GM18867 (cell line): ENCODE results near the gene PLA2G2D.
"Not testable (repeated sequence)": the region's sequence is repeated elsewhere in the genome, so short reads cannot be mapped to it uniquely, and the experiment has no call there.

Source experiments
- ATAC-seq: cut with Tn5 transposase; IDR thresholded peaks from one replicate; pipeline ENCODE4 v1.9.1; 2021; ENCODE audit warnings: mild to moderate bottlenecking, moderate library complexity; ENCODE audit not compliant: unreplicated experiment

PLA2G2D gene

GRCh38 chr1:20143318-20143717, 24.0 kb upstream of the PLA2G2D start:
- no peak for ATAC-seq

DNA sequence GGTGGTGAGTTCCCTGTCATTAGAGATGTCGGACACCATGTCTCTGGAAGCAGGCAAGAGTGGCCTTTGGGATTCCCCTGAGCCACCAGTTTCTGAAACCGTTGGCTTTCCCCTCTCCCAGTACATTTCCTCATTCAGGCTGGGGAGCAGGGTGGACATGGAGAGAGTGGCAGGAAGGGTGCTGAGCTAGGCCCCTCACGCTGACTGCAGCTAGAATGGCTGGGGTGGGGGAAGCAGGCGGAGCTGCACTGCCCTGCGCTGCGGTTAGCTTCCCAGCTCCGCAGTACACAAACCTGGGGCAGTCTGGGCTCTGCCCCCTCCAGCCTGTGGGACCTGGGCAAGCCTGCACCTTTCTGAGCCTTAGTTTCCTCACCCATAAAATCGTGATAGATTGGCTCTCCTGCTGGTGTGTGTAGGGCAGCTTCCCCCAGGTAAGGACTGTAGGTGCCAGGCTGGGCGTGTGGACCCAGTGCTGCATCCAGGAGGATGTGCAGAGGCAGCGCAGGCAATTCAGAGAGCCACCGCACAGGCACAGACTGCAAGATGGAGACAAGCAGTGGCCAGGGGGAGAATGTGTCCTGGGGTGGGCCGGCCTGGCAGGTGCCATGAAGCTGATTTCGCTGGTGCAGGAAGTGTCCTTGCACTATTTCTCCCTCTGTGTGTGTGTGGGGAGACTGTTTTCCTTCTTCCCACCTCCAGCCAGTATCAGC, 22.8 kb upstream of the PLA2G2D start:
- no peak for ATAC-seq

- no peak for ATAC-seq
Measured at GRCh38 chr1:20141466-20141865, 22.1 kb upstream of the PLA2G2D start.

DNA sequence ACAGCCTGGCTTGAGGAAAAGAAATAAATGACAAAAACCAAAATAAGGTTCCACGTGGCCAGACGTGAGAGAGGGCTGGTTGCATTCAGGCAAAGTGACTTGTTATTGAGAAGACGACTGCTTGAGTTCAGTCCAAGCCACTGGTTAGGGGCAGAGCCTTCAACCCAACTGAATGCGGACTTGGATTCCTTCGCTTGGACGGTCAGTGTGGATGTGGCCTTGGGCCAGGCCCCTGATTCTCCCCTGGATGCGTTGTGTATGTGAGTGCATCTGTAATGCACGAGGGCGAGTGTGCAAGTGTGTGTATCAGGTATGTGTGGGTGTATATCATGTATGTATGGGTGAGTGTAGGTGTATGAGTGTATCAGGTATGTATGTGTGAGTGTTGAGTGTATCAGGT, 21.7 kb upstream of the PLA2G2D start:
- no peak for ATAC-seq

DNA sequence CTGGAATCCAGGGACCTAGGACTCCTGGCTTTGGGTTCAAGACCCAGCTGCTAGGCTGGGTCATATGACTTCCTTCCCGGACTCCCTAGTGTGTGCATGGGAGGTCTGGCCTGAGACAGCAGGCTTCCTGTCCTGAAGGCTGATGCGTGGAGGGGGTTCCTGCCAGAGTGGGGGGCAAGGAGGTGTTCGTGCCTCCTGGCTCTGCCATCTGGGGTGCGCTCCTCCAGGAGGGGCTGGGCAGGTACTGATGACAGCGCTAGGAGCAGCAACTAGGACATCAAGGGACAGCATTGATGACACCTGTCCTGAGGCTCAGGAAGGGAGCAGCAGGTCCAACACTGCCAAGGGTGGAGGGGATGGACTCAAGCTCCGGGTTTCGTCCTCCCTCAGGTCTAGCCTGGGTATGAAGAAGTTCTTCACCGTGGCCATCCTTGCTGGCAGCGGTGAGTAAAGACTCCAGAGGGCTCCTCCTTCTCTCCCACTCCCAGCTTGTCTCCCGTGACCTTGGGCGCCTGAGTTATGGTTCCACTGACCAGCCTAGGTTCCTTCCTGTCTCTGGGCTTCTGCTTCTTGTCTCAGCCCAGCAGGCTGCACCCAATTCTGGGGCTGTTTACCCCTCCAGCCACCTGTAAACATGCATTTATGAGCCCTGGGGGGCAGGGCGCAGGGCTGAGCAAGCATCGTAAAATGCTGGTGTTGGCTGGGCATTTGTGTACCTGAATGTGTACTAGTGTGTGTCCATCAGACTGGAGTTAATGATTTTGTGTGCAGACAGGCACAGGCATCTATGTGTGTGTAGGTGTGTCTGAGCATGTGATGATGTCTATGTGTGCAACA, 20.7 kb upstream of the PLA2G2D start:
- no peak for ATAC-seq

DNA sequence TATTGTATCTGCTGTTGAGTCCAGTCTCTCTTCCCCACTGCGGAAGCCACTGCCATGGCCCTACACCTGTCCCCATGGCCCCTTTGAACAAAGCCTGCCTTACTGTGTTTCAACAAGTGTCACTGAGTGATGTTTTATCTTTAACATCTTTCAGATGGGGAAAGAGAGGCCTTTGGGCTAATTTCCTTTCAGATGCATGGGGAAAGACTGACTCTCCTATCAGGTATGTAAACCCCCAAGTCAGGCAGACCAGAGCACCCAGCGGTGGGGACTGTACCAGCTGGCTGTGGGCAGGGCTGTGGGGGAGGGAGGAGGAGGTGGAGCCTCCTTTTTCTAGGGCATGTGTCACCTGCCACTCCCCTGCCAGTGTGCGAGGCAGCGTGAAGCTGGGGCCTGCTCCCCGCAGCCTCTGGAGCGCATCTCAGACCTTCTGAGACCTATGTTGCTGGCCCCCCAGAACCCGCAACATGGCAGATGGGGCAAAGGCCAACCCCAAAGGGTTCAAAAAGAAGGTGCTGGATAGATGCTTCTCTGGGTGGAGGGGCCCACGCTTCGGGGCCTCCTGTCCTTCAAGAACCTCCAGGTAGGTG, 19.7 kb upstream of the PLA2G2D start, which contains the start of gene PLA2G2F:
Gene PLA2G2F (plus strand): TSS at position 363 of the 590 bp plus-strand sequence. CDS start 105 bp downstream, at position 468.
- ATAC-seq = no peak

GRCh38 chr1:20138346-20138745, 19.0 kb upstream of the PLA2G2D start:
- ATAC-seq = no peak

DNA sequence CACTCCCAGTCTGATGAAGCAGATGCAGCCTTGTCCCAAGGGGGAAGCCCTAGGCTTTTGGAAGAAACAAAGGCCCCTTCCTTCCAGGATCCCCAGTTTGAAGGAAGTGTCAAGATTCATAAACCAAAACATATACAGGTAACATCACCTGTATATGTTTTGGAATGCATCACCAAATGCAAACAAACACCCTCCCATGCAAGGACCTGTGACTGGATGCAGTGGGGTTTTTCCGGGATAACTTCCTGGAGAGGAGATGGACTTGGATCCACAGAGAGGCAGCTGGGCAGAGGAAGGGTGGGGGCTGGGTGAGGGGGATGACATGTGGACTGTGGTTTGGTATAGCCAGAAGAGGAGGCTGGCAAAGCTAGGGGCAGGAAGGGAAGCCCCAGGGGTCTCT, 18.3 kb upstream of the PLA2G2D start:
- ATAC-seq = no peak

DNA sequence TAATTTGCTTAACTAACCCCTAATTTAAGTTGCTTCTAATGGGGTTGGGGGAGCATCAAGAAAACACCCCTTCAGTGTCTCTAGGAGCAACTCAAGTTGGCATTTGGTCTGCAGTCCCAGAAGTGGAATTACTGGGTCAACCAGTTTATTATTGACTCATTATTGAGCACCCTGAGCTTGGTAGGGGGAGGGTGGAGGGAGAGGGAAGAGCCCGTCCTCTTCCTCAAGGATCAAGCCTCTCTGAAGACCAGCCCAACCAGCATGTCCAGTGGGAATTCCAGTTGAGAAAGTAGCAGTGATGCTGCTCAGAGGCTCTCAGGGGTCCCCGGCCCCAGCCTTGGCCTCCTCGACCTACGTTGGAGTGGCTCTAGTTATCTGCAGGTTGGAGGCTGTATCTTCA, 17.7 kb upstream of the PLA2G2D start:
- no peak for ATAC-seq

DNA sequence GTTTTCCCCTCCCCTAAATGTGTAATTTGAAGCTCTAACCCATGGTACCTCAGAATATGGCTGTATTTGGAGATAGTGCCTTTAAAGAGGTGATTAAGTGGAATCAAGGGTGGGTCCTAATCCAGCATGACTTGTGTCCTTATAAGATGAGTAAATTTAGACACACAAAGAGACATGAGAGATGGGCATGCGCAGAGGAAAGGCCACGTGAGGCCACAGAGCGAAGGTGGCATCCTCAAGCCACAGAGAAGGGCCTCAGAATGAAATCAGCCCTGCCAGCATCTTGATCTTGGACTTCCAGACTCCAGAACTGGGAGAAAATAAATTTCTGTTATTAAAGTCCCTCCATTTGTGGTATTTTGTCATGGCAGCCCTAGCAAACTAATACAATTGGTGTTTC, 16.9 kb upstream of the PLA2G2D start:
- ATAC-seq = no peak

DNA sequence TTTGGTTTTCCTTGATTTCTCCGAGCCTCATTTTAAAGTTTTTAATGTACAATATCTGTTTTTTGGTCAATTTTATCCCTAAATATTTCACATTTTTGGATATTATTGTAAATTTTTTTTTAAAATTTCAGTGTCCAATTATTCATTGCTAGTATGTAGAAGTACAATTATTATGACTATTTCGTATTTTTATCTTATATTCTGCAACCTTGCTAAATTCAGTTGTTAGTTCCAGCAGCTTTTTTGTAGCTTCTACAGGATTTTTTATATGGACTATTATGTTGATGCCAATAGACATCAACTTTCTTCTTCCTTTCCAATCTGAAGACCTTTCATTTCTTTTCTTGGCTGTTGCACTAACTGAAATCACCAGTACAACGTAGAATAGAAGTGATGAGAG, 15.7 kb upstream of the PLA2G2D start:
- ATAC-seq = no peak

GRCh38 chr1:20130518-20130917, 11.2 kb upstream of the PLA2G2D start:
- not testable (repeated sequence) for ATAC-seq

- no peak for ATAC-seq
Measured at GRCh38 chr1:20126806-20127440, 7.6 kb upstream of the PLA2G2D start.

- ATAC-seq = no peak
Measured at GRCh38 chr1:20126041-20126805, 6.9 kb upstream of the PLA2G2D start.

- no peak for ATAC-seq
Measured at GRCh38 chr1:20125100-20125499, 5.8 kb upstream of the PLA2G2D start.

DNA sequence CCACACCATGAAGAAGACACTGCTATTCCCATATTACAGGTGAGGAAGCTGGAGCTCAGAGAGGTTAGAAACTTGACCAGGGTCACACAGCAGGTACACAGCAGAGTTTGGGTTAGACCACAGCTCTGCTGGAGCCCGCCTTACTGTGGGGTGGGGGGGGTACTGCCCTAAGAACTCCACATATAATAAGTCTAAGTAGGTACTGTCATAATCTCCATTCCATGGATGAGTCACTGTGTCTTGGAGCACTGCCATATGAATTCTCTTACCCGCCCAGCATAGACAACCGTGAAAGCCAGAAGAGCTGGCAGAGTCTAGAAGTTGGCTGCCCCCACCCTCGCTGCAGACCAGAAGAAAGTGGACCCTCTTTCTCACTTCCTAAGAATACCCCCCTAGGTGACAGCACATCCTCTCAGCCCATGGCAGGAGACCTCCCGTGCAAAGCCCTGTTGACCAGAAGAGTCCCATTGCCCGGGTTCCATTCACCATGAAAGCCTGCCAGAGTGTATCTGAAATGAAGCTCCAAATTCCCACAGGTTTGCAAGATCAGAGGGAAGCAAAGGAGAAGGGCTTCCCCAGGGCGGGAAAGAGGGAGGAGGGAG, 5.2 kb upstream of the PLA2G2D start:
- ATAC-seq = no peak

- no peak for ATAC-seq
Measured at GRCh38 chr1:20123722-20124455, 4.6 kb upstream of the PLA2G2D start.

GRCh38 chr1:20120796-20121195, 1.5 kb upstream of the PLA2G2D start:
- ATAC-seq = no peak

GRCh38 chr1:20117236-20117635, 2.1 kb downstream of the PLA2G2D start:
- ATAC-seq = no peak

- ATAC-seq = no peak
Measured at GRCh38 chr1:20115916-20116315, 3.4 kb downstream of the PLA2G2D start.
